Activated naive CD8-positive, alpha-beta T cell treated with anti-CD3 and anti-CD28 coated beads, Interleukin-2, amount 50 U/mL, for 16 hours (primary cell): ENCODE measurements around the gene AIFM3.
A peak's percentile ranks its signal among the peaks of the same experiment; 100 is the strongest.
"Not testable (repeated sequence)": the region's sequence is repeated elsewhere in the genome, so short reads cannot be mapped to it uniquely, and the experiment has no call there.

Experiments used
- DNase-seq: peaks from one replicate; pipeline ENCODE4 v3.0.0-alpha.2; 2020; ENCODE audit warnings: low read depth, low spot score

The AIFM3 gene

GRCh38 chr22:21001601-21002325, 34.7 kb downstream of the AIFM3 start, which contains the start of gene THAP7:
THAP7 (minus strand) TSS chr22:21002118; CDS start chr22:21001911, 207 bp downstream.
- DNase-seq, result peak; percentile 94

GRCh38 chr22:21003782-21004181, 36.7 kb downstream of the AIFM3 start:
- no peak for DNase-seq

- DNase-seq, result not testable (repeated sequence)
Measured at GRCh38 chr22:21009208-21009607, 42.2 kb downstream of the AIFM3 start.

- no peak for DNase-seq
Measured at GRCh38 chr22:21009638-21010425, 42.8 kb downstream of the AIFM3 start.

- no peak for DNase-seq
Measured at GRCh38 chr22:21010426-21011113, 43.5 kb downstream of the AIFM3 start.

- DNase-seq, result no peak
Measured at GRCh38 chr22:21012446-21013407, 45.7 kb downstream of the AIFM3 start.

- DNase-seq, result no peak
Measured at GRCh38 chr22:21013657-21014201, 46.7 kb downstream of the AIFM3 start.

GRCh38 chr22:21014202-21014725, 47.2 kb downstream of the AIFM3 start:
- peak; percentile 71 for DNase-seq

- DNase-seq, result no peak
Measured at GRCh38 chr22:21014726-21015465, 47.8 kb downstream of the AIFM3 start, which contains the start of gene P2RX6. P2RX6 (plus strand) TSS chr22:21015165; CDS start chr22:21015175, 10 bp downstream.

- DNase-seq, result no peak
Measured at GRCh38 chr22:21015466-21016006, 48.5 kb downstream of the AIFM3 start.

GRCh38 chr22:21016644-21017420, 49.8 kb downstream of the AIFM3 start:
- no peak for DNase-seq

GRCh38 chr22:21018314-21018713, 51.3 kb downstream of the AIFM3 start:
- no peak for DNase-seq

GRCh38 chr22:21020802-21021429, 53.9 kb downstream of the AIFM3 start:
- no peak for DNase-seq

- DNase-seq, result no peak
Measured at GRCh38 chr22:21022507-21022906, 55.5 kb downstream of the AIFM3 start.

GRCh38 chr22:21022955-21023614, 56.0 kb downstream of the AIFM3 start:
- DNase-seq, result no peak

- no peak for DNase-seq
Measured at GRCh38 chr22:21025266-21025665, 58.2 kb downstream of the AIFM3 start.
